Left renal pelvis (tissue), 4 donors: ENCODE measurements around the gene SLC43A1. TPM values are rescaled to one million over a fixed set of nuclear protein-coding genes. Genes with fewer than 3 reads are reported as not detected.

Experiments
- DNase-seq, 4 donors: peaks; one replicate each; pipeline ENCODE4 v3.0.0-alpha.2; 2013; ENCODE audit warnings: low read depth in 4 of 4, low spot score in 3 of 4
- polyA plus RNA-seq, 4 donors: library from polyadenylated mRNA; unstranded; fragments of 120-200 nt; gene quantifications; one replicate each; pipeline ENCODE4 v1.2.1, GENCODE V29; 2013; ENCODE audit not compliant: insufficient read length in 4 of 4

The SLC43A1 gene
- polyA plus RNA-seq, 4 donors, result 4.9 to 9.7 (median 6.5) TPM

GRCh38 chr11:57480409-57481137, 34.9 kb downstream of the SLC43A1 start:
- DNase-seq, result no peak

GRCh38 chr11:57479911-57480310, 35.6 kb downstream of the SLC43A1 start:
- no peak for DNase-seq

- DNase-seq, result no peak
Observed at GRCh38 chr11:57479021-57479663, 36.4 kb downstream of the SLC43A1 start.

GRCh38 chr11:57477507-57478189, 37.9 kb downstream of the SLC43A1 start:
- no peak for DNase-seq

- DNase-seq, result no peak
Observed at GRCh38 chr11:57476757-57477506, 38.6 kb downstream of the SLC43A1 start.

GRCh38 chr11:57476047-57476756, 39.3 kb downstream of the SLC43A1 start:
- DNase-seq, result no peak

- no peak for DNase-seq
Observed at GRCh38 chr11:57475671-57476046, 39.8 kb downstream of the SLC43A1 start.

- no peak for DNase-seq
Observed at GRCh38 chr11:57475191-57475590, 40.3 kb downstream of the SLC43A1 start.

- no peak for DNase-seq
Observed at GRCh38 chr11:57474803-57475115, 40.7 kb downstream of the SLC43A1 start.

- no peak for DNase-seq
Observed at GRCh38 chr11:57474017-57474802, 41.3 kb downstream of the SLC43A1 start.

- no peak for DNase-seq
Observed at GRCh38 chr11:57473285-57473841, 42.1 kb downstream of the SLC43A1 start.

- no peak for DNase-seq
Observed at GRCh38 chr11:57471496-57471895, 44.0 kb downstream of the SLC43A1 start.

GRCh38 chr11:57469268-57469667, 46.2 kb downstream of the SLC43A1 start:
- no peak for DNase-seq

- DNase-seq, result no peak
Observed at GRCh38 chr11:57468276-57468675, 47.2 kb downstream of the SLC43A1 start.

- DNase-seq, result no peak
Observed at GRCh38 chr11:57467508-57468157, 47.9 kb downstream of the SLC43A1 start.

- no peak for DNase-seq
Observed at GRCh38 chr11:57466680-57467079, 48.8 kb downstream of the SLC43A1 start.

GRCh38 chr11:57464539-57465181, 50.8 kb downstream of the SLC43A1 start:
- no peak for DNase-seq
